NCI-H146 (cell line): ENCODE measurements around the gene KRTAP5-1.
"Not testable (repeated sequence)": the region's sequence is repeated elsewhere in the genome, so short reads cannot be mapped to it uniquely, and the experiment has no call there.

ENCODE experiments used
- DNase-seq: peaks from one replicate; lab custom pipeline; 2025; lab: John Stamatoyannopoulos, UW

The KRTAP5-1 gene

GRCh38 chr11:1601663-1602062 lies 16.6 kb upstream of the KRTAP5-1 start:
- not testable (repeated sequence) for DNase-seq

GRCh38 chr11:1600626-1601025 lies 15.5 kb upstream of the KRTAP5-1 start:
- DNase-seq, result no peak

GRCh38 chr11:1598816-1599215 lies 13.7 kb upstream of the KRTAP5-1 start:
- no peak for DNase-seq

- peak; percentile 47 for DNase-seq
Measured at GRCh38 chr11:1598406-1598805, 13.3 kb upstream of the KRTAP5-1 start.

- no peak for DNase-seq
Measured at GRCh38 chr11:1597994-1598380, 12.9 kb upstream of the KRTAP5-1 start, which contains the start of gene KRTAP5-2. Gene KRTAP5-2, minus strand, starts transcription at chr11:1598294. Its CDS starts 44 bp downstream, at chr11:1598250.

GRCh38 chr11:1597331-1597993 lies 12.4 kb upstream of the KRTAP5-1 start:
- no peak for DNase-seq

- DNase-seq, result not testable (repeated sequence)
Measured at GRCh38 chr11:1596576-1597121, 11.6 kb upstream of the KRTAP5-1 start.

- DNase-seq, result not testable (repeated sequence)
Measured at GRCh38 chr11:1595994-1596575, 11.0 kb upstream of the KRTAP5-1 start.

GRCh38 chr11:1592628-1593027 lies 7.5 kb upstream of the KRTAP5-1 start:
- peak; percentile 25 for DNase-seq

GRCh38 chr11:1589996-1590395 lies 4.9 kb upstream of the KRTAP5-1 start:
- no peak for DNase-seq

GRCh38 chr11:1589191-1589963 lies 4.3 kb upstream of the KRTAP5-1 start:
- DNase-seq, result not testable (repeated sequence)

- DNase-seq, result no peak
Measured at GRCh38 chr11:1586699-1587098, 1.6 kb upstream of the KRTAP5-1 start.

GRCh38 chr11:1582909-1583308 lies 2.2 kb downstream of the KRTAP5-1 start:
- not testable (repeated sequence) for DNase-seq

GRCh38 chr11:1581976-1582375 lies 3.1 kb downstream of the KRTAP5-1 start:
- no peak for DNase-seq

GRCh38 chr11:1576825-1577224 lies 8.3 kb downstream of the KRTAP5-1 start:
- no peak for DNase-seq

GRCh38 chr11:1575756-1576155 lies 9.3 kb downstream of the KRTAP5-1 start:
- DNase-seq, result not testable (repeated sequence)

- DNase-seq, result no peak
Measured at GRCh38 chr11:1574933-1575242, 10.2 kb downstream of the KRTAP5-1 start.

GRCh38 chr11:1574238-1574932 lies 10.7 kb downstream of the KRTAP5-1 start:
- DNase-seq, result peak; percentile 98

GRCh38 chr11:1573903-1574237 lies 11.2 kb downstream of the KRTAP5-1 start:
- no peak for DNase-seq

- DNase-seq, result peak; percentile 64
Measured at GRCh38 chr11:1573077-1573902, 11.8 kb downstream of the KRTAP5-1 start.
